Natural killer cell (primary cell): ENCODE results near the gene HSBP1L1. TPM values are rescaled to one million over a fixed set of nuclear protein-coding genes. Genes with fewer than 3 reads are reported as not detected.

Experiments
- ATAC-seq, 3 donors: fragments of 150-1000 bp in 2 of 3; fragments of 200-7000 bp in 1 of 3; cut with Tn5 transposase; 1 replicate in 1 of 3; 2 replicates in 2 of 3; pipeline ENCODE4 v1.10.0; 2021; ENCODE audit warnings: mild to moderate bottlenecking in 2 of 3, moderate library complexity in 2 of 3
- DNase-seq, 2 donors: peaks; one replicate each; pipeline versions ENCODE4 v3.0.0 to v3.0.0-alpha.2; 2013 to 2021; ENCODE audit warnings: mixed read lengths in 1 of 2
- H3K27ac ChIP-seq: one replicate; pipeline ENCODE4 v1.5.1; 2013; ENCODE audit warnings: mild to moderate bottlenecking, low read length
- H3K27me3 ChIP-seq: one replicate; pipeline ENCODE4 v1.6.1; 2013; ENCODE audit warnings: low read length; ENCODE audit not compliant: control insufficient read depth, insufficient read depth
- H3K36me3 ChIP-seq: one replicate; pipeline ENCODE4 v1.6.1; 2013; ENCODE audit warnings: low read length; ENCODE audit not compliant: control insufficient read depth, insufficient read depth
- H3K4me1 ChIP-seq: one replicate; pipeline ENCODE4 v1.6.1; 2013; ENCODE audit warnings: low read length; ENCODE audit not compliant: control insufficient read depth, insufficient read depth
- H3K4me3 ChIP-seq: one replicate; pipeline ENCODE4 v1.5.1; 2013; ENCODE audit warnings: low read length
- H3K9me3 ChIP-seq: one replicate; pipeline ENCODE4 v1.6.1; 2013; ENCODE audit warnings: low read length; ENCODE audit not compliant: control insufficient read depth, insufficient read depth
- H3K27ac Mint-ChIP-seq, 2 donors: one replicate each; pipeline ENCODE4 v1.8.0; 2022; ENCODE audit warnings: mild to moderate bottlenecking in 2 of 2, mixed read lengths in 2 of 2, moderate library complexity in 1 of 2
- H3K27me3 Mint-ChIP-seq, 2 donors: one replicate each; pipeline ENCODE4 v1.8.0; 2022; ENCODE audit warnings: low read depth in 2 of 2, mixed read lengths in 2 of 2
- H3K36me3 Mint-ChIP-seq: one replicate; pipeline ENCODE4 v1.8.0; 2022; ENCODE audit warnings: mixed read lengths
- H3K4me1 Mint-ChIP-seq, 2 donors: one replicate each; pipeline ENCODE4 v1.8.0; 2022; ENCODE audit warnings: mixed read lengths in 2 of 2
- H3K4me3 Mint-ChIP-seq: one replicate; pipeline ENCODE4 v1.8.0; 2022; ENCODE audit warnings: mild to moderate bottlenecking, moderate library complexity, mixed read lengths
- H3K9me3 Mint-ChIP-seq, 2 donors: one replicate each; pipeline ENCODE4 v1.8.0; 2022; ENCODE audit warnings: mixed read lengths in 2 of 2
- CTCF ChIP-seq: fragments of 200-600 bp; IDR thresholded peaks from one replicate; pipeline ENCODE4 v1.8.0; 2022; ENCODE audit warnings: antibody characterized with exemption
- WGBS: methylation state at CpG from one replicate; pipeline ENCODE4 v1.1.7; 2013; ENCODE audit warnings: missing lambda C conversion rate; ENCODE audit not compliant: insufficient coverage; 5-methylcytosine and 5-hydroxymethylcytosine counted together
- intact Hi-C: fragments of 100-400 bp; cut with micrococcal nuclease; formaldehyde crosslinking; loops from one replicate; pipeline ENCODE4 v1.14.2; 2022
- total RNA-seq, 4 donors: library from RNA; stranded (reverse); fragments of 120-200 nt in 1 of 4; gene quantifications; one replicate each; pipeline versions ENCODE4 v1.2.3 to v1.2.4, GENCODE V29; 2013 to 2022

HSBP1L1 gene
- total RNA-seq, 3 donors from 2014 or later (not counting 1 experiment from before 2014, with no cell fraction given): 11.7 to 16.1 (median 13.8) TPM

GRCh38 chr18:79947054-79947755, 17.2 kb upstream of the HSBP1L1 start:
- Mint-ChIP-seq H3K27me3 (no peaks in the 10 kb centered on the region), H3K27ac (no peak overlapping the region), H3K4me1 (peaks cover 32 to 48% of the 10 kb centered on the region in 2 donors), H3K4me3 (no peak overlapping the region), H3K36me3 (no peaks in the 10 kb centered on the region), H3K9me3 (no peaks in the 10 kb centered on the region)
- Histone ChIP-seq H3K27ac (no peak overlapping the region), H3K4me3 (no peak overlapping the region), H3K4me1 (peaks cover 37% of the 10 kb centered on the region), H3K27me3 (no peaks in the 10 kb centered on the region), H3K36me3 (peaks cover 11% of the 10 kb centered on the region), H3K9me3 (no peaks in the 10 kb centered on the region)
- DNase-seq (no peak), ATAC-seq (no peak)
- 93% methylated on average over 7 of the region's 14 CpGs for WGBS
- no peak for TF ChIP-seq CTCF
- intact Hi-C loops: no loop called here

GRCh38 chr18:79947881-79948610, 16.4 kb upstream of the HSBP1L1 start:
- WGBS: 96% methylated on average over 14 of the region's 15 CpGs
- no peaks in the 10 kb centered on the region for H3K27me3 Mint-ChIP-seq
- Histone ChIP-seq H3K9me3 (no peaks in the 10 kb centered on the region), H3K27me3 (no peaks in the 10 kb centered on the region), H3K27ac (no peak overlapping the region), H3K36me3 (peaks cover 3% of the 10 kb centered on the region), H3K4me1 (peaks cover 41% of the 10 kb centered on the region), H3K4me3 (no peak overlapping the region)
- intact Hi-C loops: no loop called here
- H3K36me3 Mint-ChIP-seq: no peaks in the 10 kb centered on the region
- H3K9me3 Mint-ChIP-seq: no peaks in the 10 kb centered on the region
- no peak for TF ChIP-seq CTCF
- no peak overlapping the region for H3K4me3 Mint-ChIP-seq
- no peak overlapping the region for H3K27ac Mint-ChIP-seq
- no peak for ATAC-seq
- peaks cover 32 to 45% of the 10 kb centered on the region in 2 donors for H3K4me1 Mint-ChIP-seq
- DNase-seq: no peak

- H3K4me3 Mint-ChIP-seq: peak overlapping the region; percentile 90
- peaks cover 32 to 45% of the 10 kb centered on the region in 2 donors for H3K4me1 Mint-ChIP-seq
- no peaks in the 10 kb centered on the region for H3K9me3 ChIP-seq
- H3K27me3 ChIP-seq: no peaks in the 10 kb centered on the region
- TF ChIP-seq CTCF: no peak
- no peak overlapping the region for H3K27ac ChIP-seq
- no peaks in the 10 kb centered on the region for H3K27me3 Mint-ChIP-seq
- peaks cover 2% of the 10 kb centered on the region for H3K36me3 ChIP-seq
- no peaks in the 10 kb centered on the region for H3K9me3 Mint-ChIP-seq
- no peak overlapping the region for H3K4me3 ChIP-seq
- ATAC-seq (no peak), DNase-seq (no peak)
- 92% methylated on average over 23 of the region's 23 CpGs for WGBS
- H3K36me3 Mint-ChIP-seq: no peaks in the 10 kb centered on the region
- H3K27ac Mint-ChIP-seq: no peak overlapping the region
- H3K4me1 ChIP-seq: peaks cover 40% of the 10 kb centered on the region
- intact Hi-C loops: no loop called here
Measured at GRCh38 chr18:79948719-79949411, 15.6 kb upstream of the HSBP1L1 start.
